Activated CD4-positive, alpha-beta T cell treated with anti-CD3 and anti-CD28 coated beads, Interleukin-2, amount 50 U/mL, for 24 hours (primary cell): ENCODE results near the gene SH2B2.
"Not testable (repeated sequence)": the region's sequence is repeated elsewhere in the genome, so short reads cannot be mapped to it uniquely, and the experiment has no call there.

Experiments used
- DNase-seq, 2 donors: peaks; one replicate each; pipeline ENCODE4 v3.0.0-alpha.2; 2020; ENCODE audit warnings: low read depth in 1 of 2, low spot score in 1 of 2

The SH2B2 gene

GRCh38 chr7:102330666-102331460 lies 44.2 kb downstream of the SH2B2 start:
- not testable (repeated sequence) for DNase-seq

GRCh38 chr7:102335574-102335973 lies 48.9 kb downstream of the SH2B2 start:
- DNase-seq, result not testable (repeated sequence)

GRCh38 chr7:102337002-102337401 lies 50.3 kb downstream of the SH2B2 start:
- DNase-seq, result not testable (repeated sequence)

GRCh38 chr7:102337420-102337819 lies 50.8 kb downstream of the SH2B2 start:
- DNase-seq, result not testable (repeated sequence)

GRCh38 chr7:102340599-102341368 lies 54.1 kb downstream of the SH2B2 start:
- not testable (repeated sequence) for DNase-seq

GRCh38 chr7:102346983-102347382 lies 60.3 kb downstream of the SH2B2 start:
- DNase-seq, result not testable (repeated sequence)

- not testable (repeated sequence) for DNase-seq
Observed at GRCh38 chr7:102356344-102356743, 69.7 kb downstream of the SH2B2 start, which contains the start of gene SPDYE6. Gene SPDYE6 (minus strand): TSS chr7:102356444. CDS start chr7:102356023, 421 bp downstream.

- peak; percentile 70 to 91 for DNase-seq
Observed at GRCh38 chr7:102363549-102364393, 77.1 kb downstream of the SH2B2 start.

- DNase-seq, result not testable (repeated sequence)
Observed at GRCh38 chr7:102364394-102364886, 77.8 kb downstream of the SH2B2 start.

- not testable (repeated sequence) for DNase-seq
Observed at GRCh38 chr7:102365390-102365789, 78.7 kb downstream of the SH2B2 start.

- not testable (repeated sequence) for DNase-seq
Observed at GRCh38 chr7:102370038-102370437, 83.4 kb downstream of the SH2B2 start.
